Adrenal gland (tissue), 12 donors: Measurements from ENCODE around the gene CACNG5. TPM values are rescaled to one million over a fixed set of nuclear protein-coding genes. Genes with fewer than 3 reads are reported as not detected.

Experiments used
- DNase-seq, 7 donors: peaks; one replicate each; pipeline ENCODE4 v3.0.0-alpha.2; 2019 to 2020
- H3K27ac ChIP-seq, 5 donors: fragments of 200-600 bp; sonication (generic) in 4 of 5; 1 replicate in 3 of 5; 2 replicates in 2 of 5; pipeline versions ENCODE4 v1.5.1 to v1.8.0; 2016 to 2020; ENCODE audit warnings: mild to moderate bottlenecking in 1 of 5
- H3K27me3 ChIP-seq: fragments of 200-600 bp; 2 replicates; pipeline ENCODE4 v1.8.0; 2021
- H3K36me3 ChIP-seq, 2 donors: fragments of 200-600 bp; replicated peaks in 1 of 2; 1 replicate in 1 of 2; 2 replicates in 1 of 2; pipeline versions ENCODE4 v1.5.1 to v1.8.0; 2018 to 2022
- H3K4me1 ChIP-seq, 2 donors: fragments of 200-600 bp; replicated peaks in 1 of 2; 1 replicate in 1 of 2; 2 replicates in 1 of 2; pipeline versions ENCODE4 v1.5.1 to v1.8.0; 2018 to 2021
- H3K4me3 ChIP-seq, 4 donors: fragments of 200-600 bp; sonication (generic) in 3 of 4; one replicate each; pipeline ENCODE4 v1.5.1; 2016 to 2018
- H3K9me3 ChIP-seq, 3 donors: fragments of 200-600 bp; sonication (generic) in 1 of 3; replicated peaks in 1 of 3; 1 replicate in 2 of 3; 2 replicates in 1 of 3; pipeline versions ENCODE4 v1.5.1 to v1.8.0; 2016 to 2021
- CTCF ChIP-seq, 6 experiments: fragments of 450-650 bp in 4 of 6; fragments of 200-600 bp in 2 of 6; sonication (generic) in 1 of 6; IDR thresholded peaks; 1 replicate in 5 of 6; 2 replicates in 1 of 6; pipeline versions ENCODE4 v1.5.1 to v1.8.0; 2016 to 2021; ENCODE audit warnings: antibody characterized with exemption in 6 of 6, mild to moderate bottlenecking in 2 of 6, moderate library complexity in 1 of 6
- POLR2A ChIP-seq, 2 donors: fragments of 450-650 bp; IDR thresholded peaks; one replicate each; pipeline ENCODE4 v1.6.1; 2017; ENCODE audit warnings: antibody characterized with exemption in 2 of 2, mild to moderate bottlenecking in 2 of 2, moderate library complexity in 1 of 2
- WGBS, 4 donors: extraction: QIAGEN DNeasy Blood & Tissue Kit in 2 of 4; methylation state at CpG; one replicate each; pipeline versions ENCODE4 v1.1.5 to v1.1.7; 2013 to 2017; 5-methylcytosine and 5-hydroxymethylcytosine counted together
- intact Hi-C, 2 donors: fragments of 100-400 bp; cut with DNase I; formaldehyde crosslinking; loops; one replicate each; pipeline versions ENCODE4 v1.14.1 to v1.15.0; 2022 to 2023
- polyA plus RNA-seq, 3 donors: library from polyadenylated mRNA; stranded (reverse); fragments of 200-250 nt in 2 of 3; fragments of 350-450 nt in 1 of 3; fragmentation: Illumina TruSeq in 1 of 3; extraction: RNeasy Lipid Tissue Mini Kit (QIAGEN cat#74804) in 1 of 3; gene quantifications; one replicate each; pipeline ENCODE4 v1.2.3, GENCODE V29; 2013 to 2014
- total RNA-seq, 9 donors: library from RNA; depleted of rRNA in 4 of 9; stranded (reverse); fragments of >200 nt in 4 of 9; fragments of 120-200 nt in 1 of 9; fragmentation: NEBNext Ultra II Directional in 1 of 9; extraction: Animal tissue kit (Norgen Biotek cat#: 25700) in 1 of 9; gene quantifications; one replicate each; pipeline versions ENCODE4 v1.1.0 to v1.2.4, GENCODE V29; 2013 to 2023
- donor health status: healthy with polysubstance abuse.
- donor health status: Bipolar disorder and iron deficiency.
- donor health status: DM: yes; HTN: yes; CAD: no.
- donor health status: DM: no; HTN: no; CAD: no.
- donor health status: DM: no; HTN: no; CAD: no.
- donor health status: DM: yes; HTN: yes; CAD: no.

CACNG5 gene
- total and polyA plus RNA-seq, 12 donors = not detected

DNA sequence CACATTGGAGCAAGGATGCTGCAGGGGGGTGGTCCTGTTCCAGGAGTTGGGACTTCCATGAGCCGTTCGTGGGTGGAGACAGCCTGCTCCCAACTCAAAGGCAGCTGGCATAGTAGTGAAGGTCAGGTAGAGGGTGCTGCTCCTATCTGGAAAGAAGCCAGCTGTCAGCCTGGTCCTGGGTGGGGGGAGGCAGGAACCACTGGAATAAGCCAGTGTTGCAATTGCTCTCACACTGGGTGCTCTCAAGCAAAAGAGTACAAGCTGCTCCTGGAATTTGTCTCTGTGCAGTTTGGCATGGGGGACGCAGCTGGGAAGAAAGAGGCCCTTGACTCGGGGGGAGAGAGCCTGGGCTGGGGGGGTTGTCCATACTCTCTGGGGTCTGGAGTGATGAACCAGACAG, 8.7 kb downstream of the CACNG5 start:
- no peak overlapping the region for H3K27ac ChIP-seq
- intact Hi-C loops = no loop called here
- no peaks in the 10 kb centered on the region for H3K9me3 ChIP-seq
- H3K36me3 ChIP-seq = no peaks in the 10 kb centered on the region
- TF ChIP-seq CTCF (IDR thresholded peaks at IDR 0.05) (no peak), POLR2A (IDR thresholded peaks at IDR 0.05) (no peak)
- H3K4me3 ChIP-seq = no peak overlapping the region
- no peaks in the 10 kb centered on the region for H3K27me3 ChIP-seq
- peak in 1 of 7 donors; percentile 21 for DNase-seq
- WGBS, 4 donors = 45 to 68% (median 58%) methylated on average over 4 of the region's 4 CpGs
- H3K4me1 ChIP-seq = no peaks in the 10 kb centered on the region

GRCh38 chr17:66847704-66848103, 12.8 kb downstream of the CACNG5 start:
- no peaks in the 10 kb centered on the region for H3K27me3 ChIP-seq
- no peak overlapping the region for H3K4me3 ChIP-seq
- no peak for DNase-seq
- WGBS, 4 donors = 66 to 89% (median 75%) methylated on average over 3 of the region's 3 CpGs
- TF ChIP-seq CTCF (IDR thresholded peaks at IDR 0.05) = no peak
- no peak for TF ChIP-seq POLR2A (IDR thresholded peaks at IDR 0.05)
- no peaks in the 10 kb centered on the region for H3K4me1 ChIP-seq
- no peak overlapping the region for H3K27ac ChIP-seq
- intact Hi-C loops = no loop called here
- H3K9me3 ChIP-seq = no peaks in the 10 kb centered on the region
- H3K36me3 ChIP-seq = no peaks in the 10 kb centered on the region

DNA sequence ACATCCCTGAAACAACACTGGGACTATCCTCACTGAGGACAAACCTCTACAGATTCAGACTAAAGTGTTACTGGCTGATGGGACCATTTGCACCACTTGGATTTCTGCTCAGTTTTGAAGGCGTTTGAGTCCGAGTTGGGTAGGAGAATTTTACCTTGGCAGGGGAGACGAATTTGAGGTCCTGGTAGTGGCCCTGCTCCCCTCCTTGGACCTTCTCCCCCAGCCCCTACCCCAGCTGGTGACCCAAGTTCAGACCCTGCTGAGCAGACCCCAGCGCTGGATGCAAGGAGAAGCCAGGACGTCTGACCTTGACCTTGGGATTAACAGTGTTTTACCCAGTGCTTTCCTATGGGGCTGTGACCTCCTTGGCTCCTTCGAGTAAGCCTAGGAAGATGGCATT, 13.6 kb downstream of the CACNG5 start:
- H3K27ac ChIP-seq = no peak overlapping the region
- intact Hi-C loops = no loop called here
- no peak for TF ChIP-seq CTCF (IDR thresholded peaks at IDR 0.05)
- TF ChIP-seq POLR2A (IDR thresholded peaks at IDR 0.05) = no peak
- no peak overlapping the region for H3K4me3 ChIP-seq
- H3K9me3 ChIP-seq = no peaks in the 10 kb centered on the region
- DNase-seq = no peak
- no peaks in the 10 kb centered on the region for H3K27me3 ChIP-seq
- H3K4me1 ChIP-seq = no peaks in the 10 kb centered on the region
- no peaks in the 10 kb centered on the region for H3K36me3 ChIP-seq
- 73 to 85% (median 78%) methylated on average over 3 to 6 of the region's 6 CpGs for WGBS, 4 donors

GRCh38 chr17:66849032-66849655, 14.2 kb downstream of the CACNG5 start:
- H3K4me1 ChIP-seq = no peaks in the 10 kb centered on the region
- intact Hi-C loops = no loop called here
- H3K4me3 ChIP-seq = no peak overlapping the region
- DNase-seq = no peak
- H3K27ac ChIP-seq = no peak overlapping the region
- H3K36me3 ChIP-seq = no peaks in the 10 kb centered on the region
- no peaks in the 10 kb centered on the region for H3K9me3 ChIP-seq
- TF ChIP-seq POLR2A (IDR thresholded peaks at IDR 0.05) (no peak), CTCF (IDR thresholded peaks at IDR 0.05) (no peak)
- no peaks in the 10 kb centered on the region for H3K27me3 ChIP-seq
- WGBS, 4 donors = 53 to 71% (median 60%) methylated on average over 9 to 14 of the region's 14 CpGs
